Measurements from ENCODE around the gene SLC15A4. TPM values are rescaled to one million over a fixed set of nuclear protein-coding genes. Genes with fewer than 3 reads are reported as not detected.

The SLC15A4 gene
- total RNA-seq (2021) (14.3 and 18.9 TPM in 2 replicates), Bru-seq, nascent RNA (percentile 79 among the genes with signal in this experiment), BruChase-seq, experiment 1, labeled RNA remaining after a 2-hour chase (percentile 67 among the genes with signal in this experiment), BruChase-seq, experiment 2, labeled RNA remaining after a 6-hour chase (percentile 66 among the genes with signal in this experiment)
- long read RNA-seq, transcript SLC15A4-201 (8 exons, 2,779 nt) = major isoform, 30 of 40 reads
- long read RNA-seq, transcript SLC15A4-204 (7 exons, 2,402 nt) = minor isoform, 7 of 40 reads
- long read RNA-seq, partial matches to known transcripts = 0 of 40 reads
- long read RNA-seq, other reads (novel, unspliced or antisense) = 3 of 40 reads

DNA sequence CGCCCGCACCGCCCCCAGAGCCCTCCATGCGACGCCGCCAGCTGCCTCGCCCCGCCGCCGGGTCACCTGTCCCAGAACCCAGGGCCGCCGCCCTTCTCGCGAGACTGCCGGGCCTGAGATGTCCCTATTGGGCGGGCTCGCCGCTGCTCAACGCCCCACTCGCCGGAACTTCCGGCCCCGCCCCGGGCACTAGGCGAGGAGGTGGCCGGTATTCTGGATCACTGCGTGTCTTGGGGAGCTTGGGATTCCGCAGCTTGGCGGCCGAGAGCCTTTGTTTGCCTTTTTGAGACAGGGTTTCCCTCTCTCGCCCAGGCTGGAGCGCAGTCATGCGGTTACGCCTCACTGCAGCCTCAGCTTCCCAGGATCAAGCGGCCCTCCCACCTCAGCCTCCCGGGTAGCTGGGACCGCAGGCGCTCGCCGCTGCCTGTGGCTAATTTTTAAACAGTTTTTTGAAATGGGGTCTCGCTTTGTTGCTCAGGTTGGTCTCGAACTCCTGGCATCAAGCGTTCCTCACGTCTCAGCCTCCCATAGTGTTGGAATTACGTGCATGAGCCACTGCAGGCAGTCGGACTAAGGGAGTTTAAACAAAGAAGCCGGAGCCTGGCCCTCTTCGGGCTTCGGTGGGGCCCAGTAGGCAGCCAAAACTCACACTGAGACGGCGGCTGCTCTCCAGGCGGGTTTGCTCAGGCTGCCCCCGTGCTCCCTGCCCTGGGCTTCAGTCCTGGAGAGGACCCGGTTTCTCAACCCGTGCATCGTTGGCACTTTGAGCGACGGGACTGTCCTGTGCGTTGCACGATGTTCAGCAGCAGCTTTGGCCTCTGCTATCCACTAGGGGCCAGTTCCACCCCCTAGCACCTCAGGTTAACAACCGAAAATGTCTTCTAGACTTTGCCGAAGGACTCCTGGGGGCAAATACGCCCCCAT is at the start of gene SLC15A4:
SLC15A4 (minus strand) TSS at position 43 of the 924 bp plus-strand sequence; CDS start at position 28, 15 bp downstream.
- peaks cover 9% of the 10 kb centered on the region for H4K20me1 ChIP-seq (ENCODE audit: insufficient read depth)
- peak within 1 kb of the TSS; percentile 93 for H3K4me2 ChIP-seq
- CTCF ChIA-PET = no interaction called here
- intact Hi-C loops (cut with micrococcal nuclease; ENCODE audit: unreplicated experiment) = no loop called here
- no peaks in the 10 kb centered on the region for H3F3A ChIP-seq (ENCODE audit: insufficient read depth, low read depth)
- TF ChIP-seq, protein P1, sequence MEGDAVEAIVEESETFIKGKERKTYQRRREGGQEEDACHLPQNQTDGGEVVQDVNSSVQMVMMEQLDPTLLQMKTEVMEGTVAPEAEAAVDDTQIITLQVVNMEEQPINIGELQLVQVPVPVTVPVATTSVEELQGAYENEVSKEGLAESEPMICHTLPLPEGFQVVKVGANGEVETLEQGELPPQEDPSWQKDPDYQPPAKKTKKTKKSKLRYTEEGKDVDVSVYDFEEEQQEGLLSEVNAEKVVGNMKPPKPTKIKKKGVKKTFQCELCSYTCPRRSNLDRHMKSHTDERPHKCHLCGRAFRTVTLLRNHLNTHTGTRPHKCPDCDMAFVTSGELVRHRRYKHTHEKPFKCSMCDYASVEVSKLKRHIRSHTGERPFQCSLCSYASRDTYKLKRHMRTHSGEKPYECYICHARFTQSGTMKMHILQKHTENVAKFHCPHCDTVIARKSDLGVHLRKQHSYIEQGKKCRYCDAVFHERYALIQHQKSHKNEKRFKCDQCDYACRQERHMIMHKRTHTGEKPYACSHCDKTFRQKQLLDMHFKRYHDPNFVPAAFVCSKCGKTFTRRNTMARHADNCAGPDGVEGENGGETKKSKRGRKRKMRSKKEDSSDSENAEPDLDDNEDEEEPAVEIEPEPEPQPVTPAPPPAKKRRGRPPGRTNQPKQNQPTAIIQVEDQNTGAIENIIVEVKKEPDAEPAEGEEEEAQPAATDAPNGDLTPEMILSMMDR (conservative IDR thresholded peaks at IDR 0.05) = no peak
- TF ChIP-seq EZH2 (IDR thresholded peaks at IDR 0.05; ENCODE audit: low read depth) = no peak
- H3K4me1 ChIP-seq (replicated peaks; ENCODE audit: insufficient read depth) = no peaks in the 10 kb centered on the region
- peaks cover 4% of the 10 kb centered on the region; the same call in 1 of the 2 replicates for H3K9me2 ChIP-seq (ENCODE audit: insufficient read depth)
- H3K27ac ChIP-seq = peak within 1 kb of the TSS; percentile 54
- BruUV-seq (replicated peaks) = TSS peak; percentile 88
- no peaks in the 10 kb centered on the region for H3K36me3 ChIP-seq (ENCODE audit: low read depth)
- DNase-seq = peak; percentile 82 to 94
- H3K79me2 ChIP-seq (ENCODE audit: low read depth) = peaks cover 39% of the 10 kb centered on the region
- no peaks in the 10 kb centered on the region for H3K9me3 ChIP-seq (ENCODE audit: insufficient read depth, low read depth)
- peak within 1 kb of the TSS; percentile 99 for H2AFZ ChIP-seq
- no peaks in the 10 kb centered on the region for H3K27me3 ChIP-seq (ENCODE audit: insufficient read depth, low read depth)
- POLR2A ChIA-PET (ENCODE audit: unreplicated experiment) = interaction anchor here (0.5 kb wide), 1 partner anchor 12 kb away, joined by 4 read pairs; no protein-coding TSS in a partner anchor
- peak within 1 kb of the TSS; percentile 93 for H3K4me3 ChIP-seq

GRCh38 chr12:128872303-128872702 is 48.5 kb upstream of the SLC15A4 start:
- Histone ChIP-seq H3F3A (ENCODE audit: insufficient read depth, low read depth) (no peaks in the 10 kb centered on the region), H2AFZ (no peak overlapping the region), H3K27me3 (ENCODE audit: insufficient read depth, low read depth) (peaks cover 40% of the 10 kb centered on the region), H3K9me3 (ENCODE audit: insufficient read depth, low read depth) (no peaks in the 10 kb centered on the region), H3K79me2 (ENCODE audit: low read depth) (no peaks in the 10 kb centered on the region), H4K20me1 (ENCODE audit: insufficient read depth) (no peaks in the 10 kb centered on the region), H3K36me3 (ENCODE audit: low read depth) (no peaks in the 10 kb centered on the region), H3K4me2 (no peak overlapping the region), H3K4me3 (no peak overlapping the region), H3K9me2 (ENCODE audit: insufficient read depth) (no peaks in the 10 kb centered on the region), H3K27ac (no peak overlapping the region), H3K4me1 (replicated peaks; ENCODE audit: insufficient read depth) (no peaks in the 10 kb centered on the region)
- no TSS peak for BruUV-seq (replicated peaks)
- intact Hi-C loops (cut with micrococcal nuclease; ENCODE audit: unreplicated experiment) = no loop called here
- TF ChIP-seq EZH2 (IDR thresholded peaks at IDR 0.05; ENCODE audit: low read depth) = no peak
- TF ChIP-seq, protein P1 (conservative IDR thresholded peaks at IDR 0.05) = no peak
- POLR2A ChIA-PET (ENCODE audit: unreplicated experiment) = interaction anchor here (0.7 kb wide), 1 partner anchor 886 kb away, joined by 3 read pairs; no protein-coding TSS in a partner anchor
- CTCF ChIA-PET = no interaction called here
- no peak for DNase-seq

DNA sequence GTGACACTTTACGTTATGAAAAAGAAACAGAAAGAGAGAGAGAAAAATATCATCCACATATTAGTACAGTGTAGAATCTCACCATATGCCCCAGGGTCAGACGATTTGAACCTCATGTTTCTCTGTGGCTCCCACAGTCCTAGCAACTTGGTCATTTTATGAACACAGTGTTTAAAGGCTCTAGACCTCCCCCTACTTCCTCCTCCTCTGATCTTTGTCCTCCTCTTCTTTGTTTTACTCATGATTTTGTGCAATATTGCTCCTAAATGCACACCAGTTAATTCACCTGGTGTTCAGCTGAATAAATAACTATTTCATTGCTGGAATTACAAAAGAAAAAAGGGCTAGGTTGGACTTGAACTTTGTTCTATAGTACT is 47.7 kb upstream of the SLC15A4 start:
- H3K9me3 ChIP-seq (ENCODE audit: insufficient read depth, low read depth) = no peaks in the 10 kb centered on the region
- no TSS peak for BruUV-seq (replicated peaks)
- ChIA-PET CTCF (no interaction called here), POLR2A (ENCODE audit: unreplicated experiment) (no interaction called here)
- no peak overlapping the region for H3K4me2 ChIP-seq
- H3K4me3 ChIP-seq = no peak overlapping the region
- DNase-seq = no peak
- H3K27me3 ChIP-seq (ENCODE audit: insufficient read depth, low read depth) = peaks cover 48% of the 10 kb centered on the region
- no peaks in the 10 kb centered on the region for H3F3A ChIP-seq (ENCODE audit: insufficient read depth, low read depth)
- no peaks in the 10 kb centered on the region for H3K4me1 ChIP-seq (replicated peaks; ENCODE audit: insufficient read depth)
- H3K9me2 ChIP-seq (ENCODE audit: insufficient read depth) = no peaks in the 10 kb centered on the region
- no peaks in the 10 kb centered on the region for H3K36me3 ChIP-seq (ENCODE audit: low read depth)
- no peaks in the 10 kb centered on the region for H3K79me2 ChIP-seq (ENCODE audit: low read depth)
- no peak for TF ChIP-seq EZH2 (IDR thresholded peaks at IDR 0.05; ENCODE audit: low read depth)
- TF ChIP-seq, protein P1 (conservative IDR thresholded peaks at IDR 0.05) = no peak
- H3K27ac ChIP-seq = no peak overlapping the region
- intact Hi-C loops (cut with micrococcal nuclease; ENCODE audit: unreplicated experiment) = no loop called here
- H2AFZ ChIP-seq = no peak overlapping the region
- no peaks in the 10 kb centered on the region for H4K20me1 ChIP-seq (ENCODE audit: insufficient read depth)
